ENCODE results near the gene CAD.

Gene CAD

GRCh38 chr2:27211943-27212625 is 5.1 kb upstream of the CAD start, which contains the start of the genes ATRAID and SLC5A6:
ATRAID (plus strand) TSS chr2:27212041; CDS start chr2:27212369, 328 bp downstream.
SLC5A6 (minus strand) TSS chr2:27212268; CDS start chr2:27207650, 4,618 bp downstream.
- peak within 1 kb of the TSS; percentile 99 to 100 for H3K4me3 Mint-ChIP-seq
- DNase-seq (peak; percentile 89 to 91), ATAC-seq (peak; percentile 94)
- H3K27ac Mint-ChIP-seq, result peak within 1 kb of the TSS; percentile 100
- H3K9me3 Mint-ChIP-seq, result no peaks in the 10 kb centered on the region
- peaks cover 70% of the 10 kb centered on the region for H3K4me1 Mint-ChIP-seq
- no peaks in the 10 kb centered on the region for H3K27me3 Mint-ChIP-seq

GRCh38 chr2:27212626-27213471 is 4.3 kb upstream of the CAD start:
- ATAC-seq, result peak; percentile 45
- Mint-ChIP-seq H3K27me3 (no peaks in the 10 kb centered on the region), H3K4me1 (peaks cover 71% of the 10 kb centered on the region), H3K27ac (peak overlapping the region; percentile 100), H3K9me3 (no peaks in the 10 kb centered on the region), H3K4me3 (peak overlapping the region; percentile 99 to 100)
- DNase-seq, result peak in 1 of 2 donors; percentile 53

- Mint-ChIP-seq H3K27me3 (no peaks in the 10 kb centered on the region), H3K4me3 (no peak overlapping the region), H3K4me1 (peaks cover 71% of the 10 kb centered on the region), H3K27ac (no peak overlapping the region), H3K9me3 (no peaks in the 10 kb centered on the region)
- DNase-seq (no peak), ATAC-seq (no peak)
Measured at GRCh38 chr2:27214941-27215340, 2.2 kb upstream of the CAD start.

- H3K4me1 Mint-ChIP-seq, result peaks cover 61% of the 10 kb centered on the region
- H3K4me3 Mint-ChIP-seq, result peak overlapping the region; percentile 95 to 99
- peak overlapping the region; percentile 75 to 92 for H3K27ac Mint-ChIP-seq
- no peak for DNase-seq
- ATAC-seq, result no peak
- H3K9me3 Mint-ChIP-seq, result no peaks in the 10 kb centered on the region
- no peaks in the 10 kb centered on the region for H3K27me3 Mint-ChIP-seq
Measured at GRCh38 chr2:27216416-27217137, 592 bp upstream of the CAD start.

- peaks cover 67% of the 10 kb centered on the region for H3K4me1 Mint-ChIP-seq
- H3K27ac Mint-ChIP-seq, result peak overlapping the region; percentile 15 to 77
- DNase-seq, result no peak
- ATAC-seq, result no peak
- no peaks in the 10 kb centered on the region for H3K27me3 Mint-ChIP-seq
- H3K4me3 Mint-ChIP-seq, result peak overlapping the region; percentile 33 to 95
- no peaks in the 10 kb centered on the region for H3K9me3 Mint-ChIP-seq
Measured at GRCh38 chr2:27218614-27219013, 1.4 kb downstream of the CAD start.

- Mint-ChIP-seq H3K9me3 (no peaks in the 10 kb centered on the region), H3K27ac (no peak overlapping the region), H3K4me1 (peaks cover 62% of the 10 kb centered on the region), H3K27me3 (no peaks in the 10 kb centered on the region), H3K4me3 (no peak overlapping the region)
- DNase-seq, result no peak
- no peak for ATAC-seq
Measured at GRCh38 chr2:27219091-27219490, 1.9 kb downstream of the CAD start.

- peak overlapping the region in 1 of 2 donors; percentile 59 for H3K27ac Mint-ChIP-seq
- H3K27me3 Mint-ChIP-seq, result no peaks in the 10 kb centered on the region
- no peak overlapping the region for H3K4me3 Mint-ChIP-seq
Measured at GRCh38 chr2:27220091-27220490, 2.9 kb downstream of the CAD start.

GRCh38 chr2:27221166-27221565 is 4.0 kb downstream of the CAD start:
- ATAC-seq, result no peak
- Mint-ChIP-seq H3K27ac (no peak overlapping the region), H3K9me3 (no peaks in the 10 kb centered on the region), H3K4me3 (no peak overlapping the region), H3K27me3 (no peaks in the 10 kb centered on the region), H3K4me1 (peaks cover 61% of the 10 kb centered on the region)
- DNase-seq, result no peak

More at GRCh38 chr2:27220091-27220490, 2.9 kb downstream of the CAD start:
- DNase-seq (no peak), ATAC-seq (no peak)
- Mint-ChIP-seq H3K4me1 (peaks cover 65% of the 10 kb centered on the region), H3K9me3 (no peaks in the 10 kb centered on the region)

- no peaks in the 10 kb centered on the region for H3K27me3 Mint-ChIP-seq
- H3K9me3 Mint-ChIP-seq, result no peaks in the 10 kb centered on the region
- H3K4me1 Mint-ChIP-seq, result peaks cover 48% of the 10 kb centered on the region
- H3K4me3 Mint-ChIP-seq, result no peak overlapping the region
- DNase-seq, result no peak
- H3K27ac Mint-ChIP-seq, result peak overlapping the region in 1 of 2 donors; percentile 92
- ATAC-seq, result no peak
Measured at GRCh38 chr2:27222407-27222806, 5.2 kb downstream of the CAD start.

- Mint-ChIP-seq H3K27me3 (no peaks in the 10 kb centered on the region), H3K4me3 (no peak overlapping the region), H3K27ac (no peak overlapping the region), H3K9me3 (no peaks in the 10 kb centered on the region), H3K4me1 (peaks cover 38% of the 10 kb centered on the region)
- ATAC-seq, result no peak
- DNase-seq, result no peak
Measured at GRCh38 chr2:27223416-27223815, 6.2 kb downstream of the CAD start.

GRCh38 chr2:27225526-27225925 is 8.4 kb downstream of the CAD start:
- ATAC-seq (no peak), DNase-seq (no peak)
- no peak overlapping the region for H3K27ac Mint-ChIP-seq
- peaks cover 20% of the 10 kb centered on the region for H3K4me1 Mint-ChIP-seq
- H3K27me3 Mint-ChIP-seq, result no peaks in the 10 kb centered on the region
- no peak overlapping the region for H3K4me3 Mint-ChIP-seq
- H3K9me3 Mint-ChIP-seq, result no peaks in the 10 kb centered on the region

- Mint-ChIP-seq H3K4me3 (no peak overlapping the region), H3K4me1 (peaks cover 13% of the 10 kb centered on the region), H3K27ac (no peak overlapping the region), H3K27me3 (no peaks in the 10 kb centered on the region), H3K9me3 (no peaks in the 10 kb centered on the region)
- DNase-seq, result no peak
- ATAC-seq, result no peak
Measured at GRCh38 chr2:27227501-27227900, 10.3 kb downstream of the CAD start.

GRCh38 chr2:27231921-27232320 is 14.8 kb downstream of the CAD start:
- no peaks in the 10 kb centered on the region for H3K9me3 Mint-ChIP-seq
- H3K4me3 Mint-ChIP-seq, result no peak overlapping the region
- no peaks in the 10 kb centered on the region for H3K27me3 Mint-ChIP-seq
- ATAC-seq (no peak), DNase-seq (no peak)
- H3K27ac Mint-ChIP-seq, result peak overlapping the region in 1 of 2 donors; percentile 65
- H3K4me1 Mint-ChIP-seq, result no peaks in the 10 kb centered on the region

- Mint-ChIP-seq H3K4me3 (no peak overlapping the region), H3K27me3 (no peaks in the 10 kb centered on the region), H3K9me3 (no peaks in the 10 kb centered on the region), H3K4me1 (no peaks in the 10 kb centered on the region), H3K27ac (no peak overlapping the region)
- DNase-seq, result no peak
- ATAC-seq, result no peak
Measured at GRCh38 chr2:27233341-27233740, 16.2 kb downstream of the CAD start.

GRCh38 chr2:27236136-27236535 is 19.0 kb downstream of the CAD start:
- Mint-ChIP-seq H3K9me3 (no peaks in the 10 kb centered on the region), H3K27me3 (no peaks in the 10 kb centered on the region), H3K27ac (peak overlapping the region in 1 of 2 donors; percentile 3), H3K4me1 (peaks cover 4% of the 10 kb centered on the region), H3K4me3 (no peak overlapping the region)
- DNase-seq (no peak), ATAC-seq (no peak)
